NCI-H345 treated with DMSO at 0.1 percent for 48 hours (cell line): Measurements from ENCODE around the gene MGAT4B.

Source experiments
- DNase-seq: peaks from one replicate; lab custom pipeline; 2025; ENCODE audit not compliant: unreplicated experiment; lab: John Stamatoyannopoulos, UW

MGAT4B gene

DNA sequence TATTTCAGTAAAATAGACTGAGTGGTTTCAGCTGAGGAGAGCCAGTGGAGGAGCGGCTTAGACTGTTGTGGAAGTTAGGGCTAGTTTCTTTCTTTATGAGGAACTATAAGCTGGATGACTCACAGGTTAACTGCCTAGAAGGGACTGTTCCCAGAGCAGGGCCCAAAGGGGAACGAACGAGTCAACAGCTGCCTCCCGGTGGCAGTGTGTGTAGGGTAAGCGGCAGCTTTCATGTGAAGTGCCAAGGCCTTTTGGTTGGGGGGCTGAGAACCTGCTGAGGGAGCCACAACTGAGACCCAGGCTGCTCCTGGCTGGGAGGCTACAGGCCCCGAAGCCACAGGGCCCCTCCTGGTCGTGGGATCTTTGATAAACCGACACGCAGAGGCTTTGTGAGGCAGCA lies 21.0 kb upstream of the MGAT4B start:
- DNase-seq: no peak

DNA sequence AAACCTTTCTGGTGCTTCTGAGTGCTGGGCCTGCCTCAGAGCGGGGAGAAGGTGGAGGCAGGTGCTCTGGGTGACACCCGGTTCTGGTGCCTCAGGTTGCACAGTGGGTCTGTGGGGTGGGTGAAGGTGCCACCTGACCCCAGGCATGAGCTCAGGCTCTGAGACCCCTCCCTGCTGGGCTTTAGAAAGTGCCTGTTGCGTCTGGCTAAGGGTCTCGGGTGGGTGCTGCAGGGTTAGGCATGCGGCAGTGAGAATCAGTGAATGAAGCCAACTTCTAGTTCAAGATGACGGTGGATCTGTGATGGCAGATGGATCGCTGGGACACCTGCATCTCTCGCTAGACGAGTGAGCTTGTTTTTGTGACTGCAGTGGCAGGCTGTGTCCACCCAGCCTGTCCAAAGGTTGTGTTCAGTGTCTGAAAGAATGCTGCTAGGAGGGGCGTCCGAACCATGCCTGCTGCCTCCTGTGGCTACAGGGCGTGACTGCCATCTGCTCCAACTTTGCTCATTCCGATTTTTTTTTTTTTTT lies 19.1 kb upstream of the MGAT4B start:
- DNase-seq: no peak

DNA sequence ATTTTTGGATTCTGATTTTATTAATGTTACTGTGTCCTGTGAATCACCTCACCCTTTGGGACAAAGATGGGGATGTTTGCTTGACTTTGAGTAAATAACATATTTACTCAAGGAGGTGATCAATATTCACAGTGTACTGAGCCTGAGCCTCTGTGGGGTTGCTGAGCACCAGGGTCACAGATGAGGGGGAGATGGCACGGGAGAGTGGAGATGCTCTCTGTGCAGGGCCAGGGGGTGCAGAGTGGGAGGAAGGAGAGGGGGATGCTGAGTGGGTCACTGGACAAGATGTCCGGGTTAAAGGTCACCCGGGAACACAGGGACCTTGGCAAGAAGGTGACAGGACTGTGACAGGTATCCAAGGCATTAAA lies 18.1 kb upstream of the MGAT4B start:
- DNase-seq: no peak

DNA sequence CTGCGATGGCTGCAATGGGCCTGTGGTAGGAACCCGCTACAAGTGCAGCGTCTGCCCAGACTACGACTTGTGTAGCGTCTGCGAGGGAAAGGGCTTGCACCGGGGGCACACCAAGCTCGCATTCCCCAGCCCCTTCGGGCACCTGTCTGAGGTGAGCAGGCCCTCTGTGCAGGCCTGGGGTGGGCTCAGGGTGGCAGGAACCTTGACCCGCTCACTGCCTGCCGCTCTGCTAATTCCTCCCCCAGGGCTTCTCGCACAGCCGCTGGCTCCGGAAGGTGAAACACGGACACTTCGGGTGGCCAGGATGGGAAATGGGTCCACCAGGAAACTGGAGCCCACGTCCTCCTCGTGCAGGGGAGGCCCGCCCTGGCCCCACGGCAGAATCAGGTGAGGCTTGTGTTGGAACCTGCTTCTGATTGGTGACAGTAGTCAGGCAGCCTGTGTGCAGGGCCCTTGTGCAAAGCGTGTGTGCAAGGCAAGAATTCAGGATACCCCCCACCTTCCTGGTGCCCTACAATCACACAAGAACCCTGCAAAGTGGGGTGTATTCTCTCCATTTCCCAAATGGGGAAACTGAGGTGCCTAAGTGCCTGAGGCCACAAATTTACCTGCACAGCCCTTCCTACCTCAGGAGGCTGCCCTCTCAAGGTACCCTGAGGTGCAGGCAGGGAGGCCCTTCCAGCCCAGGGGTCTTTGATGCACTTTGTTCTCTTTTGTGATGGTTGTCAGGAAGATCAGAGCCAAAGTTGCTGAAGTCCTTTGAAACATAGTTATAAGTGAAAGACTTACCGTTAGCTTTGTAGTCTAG lies 17.5 kb upstream of the MGAT4B start:
- DNase-seq: no peak

DNA sequence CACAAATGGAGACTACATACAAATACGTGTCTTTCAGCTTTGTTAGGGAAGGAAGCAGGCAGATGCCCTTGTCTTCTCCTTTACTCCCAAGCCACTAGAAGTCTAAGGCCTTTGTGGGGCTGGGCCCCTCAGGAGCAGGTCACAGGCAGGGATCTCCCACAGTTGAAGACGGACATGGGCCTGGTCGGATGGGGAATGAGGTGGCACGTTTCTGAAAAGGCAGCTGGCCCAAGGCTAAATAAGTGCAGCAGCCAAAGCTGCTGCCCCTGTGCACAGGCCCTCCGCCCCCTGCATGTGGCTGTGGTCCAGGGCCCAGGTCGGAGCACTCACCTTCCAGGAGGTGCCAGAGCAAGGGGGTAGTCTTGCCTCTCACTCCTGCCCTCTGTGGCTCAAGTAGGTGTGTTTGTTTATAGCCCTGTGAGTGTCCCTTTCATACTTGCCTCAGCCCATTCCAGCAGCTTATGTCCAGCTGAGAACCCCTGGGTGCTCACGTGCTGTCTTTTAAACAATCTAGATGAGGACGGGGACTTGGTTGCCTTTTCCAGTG lies 15.9 kb upstream of the MGAT4B start:
- DNase-seq: no peak

DNA sequence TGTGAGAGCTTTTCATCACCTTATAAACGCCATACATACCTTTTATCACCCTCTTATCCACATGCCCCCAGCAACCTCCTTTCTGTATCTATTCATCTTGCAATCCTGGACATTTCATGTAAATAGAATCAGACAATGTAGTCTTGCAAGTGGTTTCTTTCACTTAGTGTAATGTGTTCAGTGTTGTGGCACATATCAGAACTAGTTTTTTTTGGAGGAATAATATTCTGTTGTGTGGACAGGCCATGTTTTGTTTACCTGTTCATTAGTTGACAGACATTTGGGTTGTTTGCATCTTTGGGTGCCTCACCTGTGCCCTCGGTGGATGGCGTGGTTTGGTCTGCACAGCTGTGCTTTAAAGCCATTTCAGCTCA lies 15.4 kb upstream of the MGAT4B start:
- DNase-seq: no peak

DNA sequence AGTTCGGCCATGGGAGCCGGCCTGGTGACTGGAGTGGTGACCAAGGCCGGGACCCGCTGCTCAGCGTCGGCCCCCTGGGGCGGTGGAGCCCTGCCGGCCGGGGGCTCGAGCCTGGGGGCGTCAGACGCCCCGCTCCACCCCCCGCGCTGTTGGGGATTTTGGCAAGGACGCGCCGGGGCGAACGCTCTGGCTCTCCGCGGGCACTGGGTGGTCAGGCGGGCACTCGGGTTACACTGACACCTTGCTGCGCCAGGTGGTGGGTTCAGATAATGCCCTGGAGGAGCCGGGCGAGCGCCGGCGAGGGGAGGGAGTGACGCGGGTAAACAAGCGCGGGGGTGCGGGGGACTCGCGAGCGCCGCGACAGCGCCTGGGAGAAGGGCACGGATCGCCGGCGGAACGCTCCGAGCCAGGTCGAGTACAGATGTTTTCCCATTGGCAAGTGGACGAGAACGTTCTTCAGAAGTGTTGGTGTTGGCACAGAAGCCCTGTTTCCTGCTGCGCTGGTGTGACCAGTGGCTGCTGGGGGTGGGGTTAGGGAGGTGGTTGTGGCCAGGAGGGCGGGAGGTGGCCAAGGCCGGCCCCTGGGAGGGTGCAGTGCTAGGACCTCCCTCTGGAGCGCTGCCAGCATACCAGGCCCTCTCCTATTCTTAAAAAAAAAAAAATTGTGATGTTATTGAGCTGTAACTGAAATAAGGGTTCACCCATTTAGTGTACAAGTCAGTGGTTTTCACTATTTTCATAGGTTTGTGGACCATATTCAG lies 14.8 kb upstream of the MGAT4B start:
- peak; percentile 88 for DNase-seq

DNA sequence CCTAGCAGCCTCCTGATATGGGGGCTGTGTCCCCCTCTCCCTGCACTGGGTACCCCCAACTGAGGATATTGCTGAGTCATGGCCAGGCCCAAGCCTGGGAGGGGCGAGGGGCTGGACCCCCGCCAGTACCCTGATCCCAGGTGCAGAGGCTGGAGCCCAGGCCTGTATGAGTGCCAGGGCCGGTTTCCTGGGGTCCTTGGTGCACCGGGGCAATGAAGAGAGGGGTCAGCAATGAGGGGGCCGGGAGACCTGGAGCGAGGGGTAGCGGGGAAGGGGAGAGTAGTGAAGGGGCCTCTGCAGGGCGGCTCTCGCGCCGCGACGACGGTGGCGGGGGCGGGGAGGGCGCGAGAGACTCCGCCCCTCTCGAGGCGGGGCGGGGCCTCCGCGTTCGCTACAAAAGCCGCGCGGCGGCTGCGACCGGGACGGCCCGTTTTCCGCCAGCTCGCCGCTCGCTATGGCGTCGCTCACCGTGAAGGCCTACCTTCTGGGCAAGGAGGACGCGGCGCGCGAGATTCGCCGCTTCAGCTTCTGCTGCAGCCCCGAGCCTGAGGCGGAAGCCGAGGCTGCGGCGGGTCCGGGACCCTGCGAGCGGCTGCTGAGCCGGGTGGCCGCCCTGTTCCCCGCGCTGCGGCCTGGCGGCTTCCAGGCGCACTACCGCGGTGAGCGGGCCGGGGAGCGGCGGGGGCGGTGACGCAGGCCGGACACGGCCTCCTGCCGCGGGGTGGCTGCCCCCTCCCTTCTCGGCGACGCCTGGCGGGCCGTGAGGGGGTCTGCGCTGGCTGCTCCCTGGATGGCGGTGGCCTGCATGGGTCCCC lies 14.0 kb upstream of the MGAT4B start, which contains the start of gene SQSTM1:
Gene SQSTM1, plus strand, starts transcription at position 423 of the 815 bp plus-strand sequence. Its CDS starts 32 bp downstream, at position 455.
- DNase-seq: peak; percentile 71

DNA sequence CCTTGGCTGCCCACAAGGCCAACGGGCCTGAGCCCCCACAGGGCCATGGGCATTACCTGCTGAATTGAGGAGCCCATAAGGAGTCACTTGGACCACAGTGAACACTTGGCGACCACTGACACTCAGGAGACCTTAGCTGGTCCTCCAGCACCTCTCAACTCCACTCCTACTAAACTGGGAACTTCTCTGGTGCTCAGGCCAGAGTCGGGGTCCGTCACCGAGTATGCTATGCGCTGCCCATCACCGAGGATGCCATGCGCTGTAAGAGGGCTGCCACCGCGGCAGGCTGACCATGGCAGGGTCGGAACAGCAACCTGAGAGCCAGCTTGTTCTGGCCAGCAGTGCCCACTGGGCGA lies 13.4 kb upstream of the MGAT4B start:
- no peak for DNase-seq

DNA sequence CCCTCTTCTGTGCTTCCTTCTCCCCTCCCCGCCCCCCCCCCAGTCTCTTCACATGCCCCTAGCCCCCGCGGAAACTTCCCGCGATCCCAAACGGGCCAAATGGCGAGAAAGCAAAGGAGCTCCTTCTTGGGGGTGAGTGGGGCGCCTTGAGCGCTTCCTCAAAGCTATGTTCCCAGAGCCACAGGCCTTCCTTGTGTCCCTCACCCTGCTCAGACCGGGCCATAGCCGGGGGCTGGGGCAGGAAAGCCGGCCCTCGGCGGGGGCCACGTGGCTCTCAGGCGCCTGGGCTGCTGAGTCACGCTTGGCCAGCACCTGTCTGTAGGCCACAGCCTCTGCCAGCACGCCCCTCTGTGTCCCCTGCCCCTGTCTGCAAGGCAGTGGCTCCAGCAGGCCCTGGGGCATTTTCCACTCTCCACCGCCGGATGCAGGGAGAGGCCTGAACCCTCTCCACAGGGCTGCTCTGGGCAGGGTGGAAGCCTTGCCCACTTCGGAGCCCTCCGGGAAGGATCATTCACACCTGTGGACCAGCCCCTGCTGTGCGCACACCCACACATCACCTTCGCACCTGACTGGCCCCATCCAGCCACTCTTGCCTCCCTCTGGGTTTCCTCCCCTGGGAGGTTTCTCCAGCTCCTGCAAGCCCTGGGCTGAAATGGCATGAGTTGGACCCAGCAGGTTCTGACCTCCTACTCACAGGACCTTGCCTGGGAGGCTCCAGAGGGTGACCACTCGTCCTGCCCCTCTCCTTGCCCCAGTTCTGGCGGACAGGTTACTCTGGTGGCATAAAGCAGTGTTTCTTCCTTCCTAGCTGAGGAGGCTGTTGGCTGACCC lies 12.8 kb upstream of the MGAT4B start:
- DNase-seq: peak; percentile 32

DNA sequence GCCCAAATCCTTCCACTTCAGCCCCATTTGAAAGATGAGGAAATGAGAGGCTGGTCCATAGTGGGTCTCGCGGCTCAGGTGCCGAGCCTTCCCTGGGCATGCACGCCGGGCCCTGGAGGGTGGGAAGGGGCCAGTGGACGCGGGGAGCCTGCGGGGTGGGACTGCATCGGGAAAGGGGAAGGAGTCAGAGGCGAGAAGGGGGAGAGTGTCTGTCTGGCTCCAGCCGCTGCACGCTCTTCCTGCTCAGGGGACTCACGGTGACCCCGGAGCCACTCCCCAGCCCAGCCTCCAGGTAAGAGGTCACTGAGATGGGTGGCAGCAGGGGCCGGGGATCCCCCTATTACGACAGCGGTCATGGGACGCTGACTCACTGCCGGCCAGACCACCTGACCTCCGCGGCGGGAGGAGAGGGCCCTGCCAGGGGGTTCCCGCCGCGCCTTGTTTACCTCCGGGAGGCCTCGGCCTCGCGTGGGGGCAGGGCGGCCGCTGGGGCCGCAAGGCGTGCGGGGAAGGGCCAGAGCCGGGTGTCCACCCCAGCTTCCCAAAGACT lies 12.2 kb upstream of the MGAT4B start:
- DNase-seq: no peak

DNA sequence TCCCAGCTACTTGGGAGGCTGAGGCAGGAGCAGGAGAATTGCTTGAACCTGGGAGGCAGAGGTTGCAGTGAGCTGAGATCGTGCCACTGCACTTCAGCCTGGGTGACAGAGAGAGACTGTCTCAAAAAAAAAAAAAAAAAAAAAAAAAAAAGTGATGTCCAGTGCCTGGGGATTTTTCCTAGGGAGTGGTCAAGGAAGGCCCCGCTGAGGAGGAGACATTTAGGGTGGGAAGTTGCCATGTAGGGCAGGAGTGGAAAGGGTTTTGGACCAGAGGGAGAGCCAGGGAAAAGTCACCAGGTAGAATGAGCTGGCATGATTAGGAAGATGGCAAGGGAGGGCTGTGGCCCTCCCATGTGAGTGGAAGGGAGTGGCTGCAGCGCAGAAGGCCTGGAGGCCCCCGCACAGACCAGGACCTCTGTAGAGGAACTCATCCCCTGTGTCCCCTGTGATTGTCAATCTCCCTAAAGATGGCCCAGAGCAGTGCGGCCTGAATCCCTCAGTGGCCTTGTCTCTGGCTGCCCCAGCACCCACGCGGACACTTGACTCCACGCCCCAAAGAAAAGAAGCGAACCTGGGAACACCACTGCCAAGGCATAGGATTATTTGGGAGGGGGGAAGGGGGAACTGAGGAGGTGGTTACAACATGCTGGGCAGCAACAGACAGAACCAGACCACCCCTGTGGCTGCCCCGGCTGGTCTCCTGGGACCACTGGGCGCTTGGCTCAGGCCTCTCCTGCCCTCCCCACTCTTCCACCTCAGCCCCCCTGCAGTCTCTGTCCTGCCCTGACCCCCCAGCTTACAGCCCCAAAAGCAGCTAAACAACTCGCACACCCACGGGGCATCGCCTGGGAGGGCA lies 11.5 kb upstream of the MGAT4B start:
- no peak for DNase-seq

DNA sequence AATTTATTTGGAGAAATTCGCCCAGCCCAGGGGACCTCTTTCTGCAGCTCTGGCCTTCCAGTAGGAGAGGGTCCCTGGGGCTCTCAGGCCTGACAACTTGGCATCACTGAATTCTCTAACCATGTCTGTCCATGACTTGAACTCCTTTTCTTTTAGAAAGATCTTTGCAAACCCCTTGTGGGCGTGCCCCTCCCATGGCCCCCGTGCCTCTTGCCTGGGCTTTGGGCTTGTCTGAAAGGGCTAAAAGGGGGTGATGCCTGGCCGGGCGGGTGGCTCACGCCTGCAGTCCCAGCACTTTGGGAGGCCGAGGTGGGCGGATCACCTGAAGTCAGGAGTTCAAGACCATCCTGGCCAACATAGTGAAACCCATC lies 10.8 kb upstream of the MGAT4B start:
- DNase-seq: no peak

DNA sequence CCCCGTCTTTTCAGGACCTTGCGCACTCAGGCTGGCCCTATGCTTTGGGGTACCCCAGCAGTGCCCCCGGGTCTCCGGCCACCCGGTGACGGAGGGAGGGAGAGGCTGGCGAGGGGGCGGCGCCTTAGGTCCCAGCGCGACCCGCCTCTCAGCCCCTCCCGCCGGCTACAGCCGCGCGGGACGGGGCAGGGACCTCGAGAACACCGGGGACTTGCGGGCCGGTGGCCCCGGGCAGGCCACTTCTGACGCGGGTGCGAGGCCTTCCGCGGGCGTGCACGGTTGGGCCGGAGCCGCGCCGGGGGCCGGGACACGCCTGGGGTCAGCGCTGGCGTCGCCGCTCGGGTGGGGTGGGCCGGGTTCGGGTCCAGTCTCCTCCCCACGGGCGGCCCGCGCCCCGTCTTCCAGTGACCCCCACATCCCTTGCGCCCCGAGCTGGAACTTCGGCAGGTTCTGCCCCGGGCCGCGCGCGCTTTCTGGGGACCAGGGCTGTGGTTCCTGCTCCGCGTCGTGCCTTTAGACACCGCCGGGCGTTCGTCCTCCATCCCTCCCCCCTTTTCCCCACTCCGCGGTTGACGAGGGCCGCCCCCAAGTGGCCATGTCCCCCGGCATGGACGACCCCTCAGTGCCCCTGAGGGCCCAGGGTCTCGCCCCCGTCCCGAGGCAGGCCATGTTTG lies 10.3 kb upstream of the MGAT4B start:
- no peak for DNase-seq

DNA sequence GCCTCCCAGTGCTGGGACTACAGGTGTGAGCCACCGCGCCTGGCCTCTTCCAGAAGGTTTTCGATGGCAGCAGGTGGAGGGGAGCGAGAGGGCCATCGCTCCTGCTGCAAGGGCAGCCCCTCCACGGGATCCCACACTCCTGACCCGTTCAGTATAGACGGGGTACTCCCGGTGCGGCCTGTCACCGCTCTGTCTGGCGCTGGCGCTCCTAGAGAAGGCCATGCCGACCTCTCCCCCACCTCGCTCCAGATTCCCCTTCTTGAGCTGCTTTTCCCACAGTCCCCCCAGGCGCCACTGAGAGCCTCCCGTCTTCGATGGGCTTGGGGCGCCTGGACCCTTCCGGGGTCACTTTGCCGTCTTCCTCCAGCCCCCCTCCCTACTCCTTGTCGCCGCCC lies 9.7 kb upstream of the MGAT4B start:
- no peak for DNase-seq

DNA sequence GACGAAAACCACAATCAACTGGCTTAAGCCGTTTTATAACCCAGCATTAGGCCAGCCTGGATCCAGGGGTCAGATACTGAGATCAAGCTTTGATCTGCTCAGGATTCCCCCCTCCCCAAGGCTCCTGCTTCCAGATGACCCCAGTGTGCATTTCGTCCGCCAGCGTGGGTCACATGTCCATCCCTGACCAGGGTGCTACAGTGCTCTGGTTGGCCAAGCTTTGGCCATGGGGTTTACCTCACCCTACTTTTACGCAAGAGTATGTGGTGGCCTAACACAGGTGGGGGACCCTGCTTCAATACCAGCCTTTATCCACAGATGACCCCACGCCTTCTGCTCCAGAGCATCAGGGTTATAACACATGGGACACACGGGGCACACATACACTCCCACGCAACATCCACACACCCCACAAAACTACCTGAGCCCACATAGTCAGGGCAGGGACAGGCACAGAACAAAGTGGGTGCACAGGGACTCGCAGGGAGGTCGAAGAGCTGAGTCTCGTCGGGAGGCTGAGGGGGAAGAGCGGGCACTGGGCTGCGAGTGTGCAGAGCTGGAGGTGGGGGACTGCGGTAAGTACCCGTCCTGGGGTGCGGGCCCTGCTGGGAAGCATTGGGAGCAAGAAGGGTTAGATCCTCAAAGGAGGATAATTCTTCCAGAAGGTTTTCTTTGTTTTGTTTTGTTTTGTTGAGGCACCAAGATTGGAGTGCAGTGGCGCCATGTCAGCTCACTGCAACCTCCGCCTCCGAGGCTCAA lies 9.0 kb upstream of the MGAT4B start:
- DNase-seq: no peak

DNA sequence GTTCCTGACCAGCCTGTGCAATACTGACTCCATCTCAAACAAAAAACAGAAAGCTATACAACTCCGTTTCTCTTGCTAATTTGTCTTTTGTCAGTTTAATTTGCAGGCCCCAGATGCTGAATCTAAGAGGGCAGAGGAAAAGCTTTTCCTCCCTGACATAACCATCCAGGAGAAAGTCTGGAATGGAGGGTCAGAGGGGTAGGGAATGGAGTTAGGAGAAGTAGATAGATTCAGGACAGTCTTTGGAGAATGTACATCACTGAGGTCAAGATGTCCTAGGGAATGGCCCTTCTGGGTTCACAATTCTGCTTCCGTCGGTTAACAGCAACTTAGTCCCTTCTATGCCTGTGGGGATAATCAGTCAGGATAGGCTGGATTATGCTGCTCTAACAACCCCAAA lies 7.4 kb upstream of the MGAT4B start:
- DNase-seq: no peak
